ENCODE data around the gene ARID4B.
A peak's percentile ranks its signal among the peaks of the same experiment; 100 is the strongest.

Gene ARID4B

DNA sequence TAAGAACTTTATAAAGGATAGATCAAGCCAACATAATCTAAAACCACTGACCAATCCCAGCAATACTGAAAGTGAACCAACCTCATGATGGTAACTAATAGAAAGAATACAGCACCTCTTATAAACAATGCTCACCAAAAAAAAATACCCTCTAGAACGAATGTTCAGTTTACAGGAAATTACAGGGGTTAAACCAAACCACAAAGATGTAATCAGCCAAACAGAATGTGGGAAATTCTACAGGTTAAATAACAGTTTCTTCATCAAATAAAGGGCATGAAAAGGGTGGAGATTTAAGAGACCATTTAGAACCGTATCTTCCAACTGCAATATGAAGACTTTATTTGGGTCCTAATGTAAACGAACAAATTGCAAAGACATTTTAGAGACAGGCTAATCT is 30.4 kb downstream of the ARID4B start:
- Histone ChIP-seq H3K4me1 (ENCODE audit: control insufficient read depth, low read depth, low read length) (peaks cover 2% of the 10 kb centered on the region), H3K79me2 (ENCODE audit: control insufficient read depth, insufficient read depth, low read length) (peaks cover 60% of the 10 kb centered on the region), H3K4ac (ENCODE audit: low read depth, low read length) (no peak overlapping the region), H3K27me3 (ENCODE audit: insufficient read depth, low read length, poor library complexity) (no peaks in the 10 kb centered on the region), H3K9ac (ENCODE audit: low read length) (no peak overlapping the region), H4K5ac (ENCODE audit: low read length) (no peak overlapping the region), H3K27ac (ENCODE audit: low read depth, low read length) (no peak overlapping the region), H3K56ac (ENCODE audit: low read length) (no peak overlapping the region), H3K4me3 (ENCODE audit: low read length) (no peak overlapping the region), H3K23ac (ENCODE audit: low read length) (no peak overlapping the region), H3K18ac (ENCODE audit: low read length) (no peak overlapping the region), H3K4me2 (ENCODE audit: low read length) (no peak overlapping the region), H3K79me1 (ENCODE audit: low read length) (peaks cover 5% of the 10 kb centered on the region), H4K8ac (ENCODE audit: low read depth, low read length) (no peak overlapping the region), H2BK5ac (ENCODE audit: low read length) (no peak overlapping the region), H3K36me3 (ENCODE audit: control insufficient read depth, insufficient read depth, low read length) (no peaks in the 10 kb centered on the region), H2BK15ac (replicated peaks; ENCODE audit: low read depth) (no peak overlapping the region), H2AK5ac (ENCODE audit: low read length) (no peak overlapping the region), H2BK120ac (ENCODE audit: low read depth, low read length) (no peak overlapping the region)
- no peak for DNase-seq
- no CpG with 5 or more reads among the region's 3 CpGs for WGBS (ENCODE audit: extremely low coverage, insufficient coverage, low lambda C conversion rate)

DNA sequence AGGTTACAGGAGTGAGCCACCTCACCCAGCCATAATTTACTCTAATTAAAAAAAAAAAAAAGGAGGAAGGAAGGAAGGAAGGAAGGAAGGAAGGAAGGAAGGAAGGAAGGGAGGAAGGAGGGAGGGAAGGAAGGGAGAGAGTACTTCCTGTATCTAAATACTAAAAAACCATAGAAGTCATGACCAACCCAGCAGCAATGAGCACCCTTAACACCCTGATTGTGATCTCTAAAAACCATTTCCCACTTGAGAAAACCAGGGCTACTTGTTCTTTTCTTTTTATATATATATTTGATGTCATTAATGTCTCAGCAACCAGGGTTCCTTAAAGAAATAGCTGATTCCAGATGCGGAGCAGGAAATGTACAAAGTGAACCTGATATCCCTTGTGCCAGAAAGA is 31.2 kb downstream of the ARID4B start:
- no peak overlapping the region for H3K27ac ChIP-seq (ENCODE audit: low read depth, low read length)
- no CpG with 5 or more reads among the region's 1 CpG for WGBS (ENCODE audit: extremely low coverage, insufficient coverage, low lambda C conversion rate)
- DNase-seq = no peak

DNA sequence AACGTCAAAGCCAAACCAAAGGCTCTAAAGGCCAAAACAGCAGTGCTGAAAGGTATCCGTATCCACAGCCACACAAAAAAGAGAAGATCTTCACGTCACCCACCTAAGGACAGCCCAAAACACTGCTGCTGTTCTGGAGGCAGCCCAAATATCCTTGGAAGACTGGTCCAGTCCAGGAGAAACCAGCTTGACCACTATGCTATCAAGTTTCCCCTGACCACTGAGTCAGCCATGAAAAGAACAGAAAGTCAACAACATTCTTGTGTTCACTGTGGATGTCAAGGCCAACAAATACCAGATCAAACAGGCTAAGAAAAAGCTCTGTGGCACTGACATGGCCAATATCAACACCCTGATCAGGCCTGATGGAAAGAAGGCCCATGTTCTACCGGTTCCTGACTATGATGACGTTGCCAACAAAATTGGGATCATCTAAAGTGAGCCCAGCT is 32.1 kb downstream of the ARID4B start:
- H3K36me3 ChIP-seq (ENCODE audit: control insufficient read depth, insufficient read depth, low read length) = no peaks in the 10 kb centered on the region
- no peaks in the 10 kb centered on the region for H3K27me3 ChIP-seq (ENCODE audit: insufficient read depth, low read length, poor library complexity)
- no peak overlapping the region for H3K4me2 ChIP-seq (ENCODE audit: low read length)
- DNase-seq = no peak
- H2BK120ac ChIP-seq (ENCODE audit: low read depth, low read length) = no peak overlapping the region
- no peak overlapping the region for H3K4me3 ChIP-seq (ENCODE audit: low read length)
- H3K18ac ChIP-seq (ENCODE audit: low read length) = no peak overlapping the region
- H3K56ac ChIP-seq (ENCODE audit: low read length) = no peak overlapping the region
- no CpG with 5 or more reads among the region's 5 CpGs for WGBS (ENCODE audit: extremely low coverage, insufficient coverage, low lambda C conversion rate)
- H2BK5ac ChIP-seq (ENCODE audit: low read length) = no peak overlapping the region
- H4K5ac ChIP-seq (ENCODE audit: low read length) = no peak overlapping the region
- H3K4me1 ChIP-seq (ENCODE audit: control insufficient read depth, low read depth, low read length) = peaks cover 2% of the 10 kb centered on the region
- no peak overlapping the region for H2AK5ac ChIP-seq (ENCODE audit: low read length)
- no peak overlapping the region for H4K8ac ChIP-seq (ENCODE audit: low read depth, low read length)
- H3K79me2 ChIP-seq (ENCODE audit: control insufficient read depth, insufficient read depth, low read length) = peaks cover 60% of the 10 kb centered on the region
- H3K23ac ChIP-seq (ENCODE audit: low read length) = no peak overlapping the region
- peaks cover 5% of the 10 kb centered on the region for H3K79me1 ChIP-seq (ENCODE audit: low read length)
- H3K4ac ChIP-seq (ENCODE audit: low read depth, low read length) = no peak overlapping the region
- H3K9ac ChIP-seq (ENCODE audit: low read length) = no peak overlapping the region
- H3K27ac ChIP-seq (ENCODE audit: low read depth, low read length) = no peak overlapping the region
- H2BK15ac ChIP-seq (replicated peaks; ENCODE audit: low read depth) = no peak overlapping the region

More for the DNA sequence above, 31.2 kb downstream of the ARID4B start:
- no peak overlapping the region for H3K56ac ChIP-seq (ENCODE audit: low read length)
- no peak overlapping the region for H3K4me3 ChIP-seq (ENCODE audit: low read length)
- H3K18ac ChIP-seq (ENCODE audit: low read length) = no peak overlapping the region
- no peak overlapping the region for H2BK120ac ChIP-seq (ENCODE audit: low read depth, low read length)
- H3K79me2 ChIP-seq (ENCODE audit: control insufficient read depth, insufficient read depth, low read length) = peaks cover 62% of the 10 kb centered on the region
- H3K4ac ChIP-seq (ENCODE audit: low read depth, low read length) = no peak overlapping the region
- H2BK15ac ChIP-seq (replicated peaks; ENCODE audit: low read depth) = no peak overlapping the region
- no peak overlapping the region for H3K9ac ChIP-seq (ENCODE audit: low read length)
- no peak overlapping the region for H2AK5ac ChIP-seq (ENCODE audit: low read length)
- no peak overlapping the region for H3K4me2 ChIP-seq (ENCODE audit: low read length)
- H4K5ac ChIP-seq (ENCODE audit: low read length) = no peak overlapping the region
- H3K36me3 ChIP-seq (ENCODE audit: control insufficient read depth, insufficient read depth, low read length) = no peaks in the 10 kb centered on the region
- H3K4me1 ChIP-seq (ENCODE audit: control insufficient read depth, low read depth, low read length) = peaks cover 2% of the 10 kb centered on the region
- H3K27me3 ChIP-seq (ENCODE audit: insufficient read depth, low read length, poor library complexity) = no peaks in the 10 kb centered on the region
- H4K8ac ChIP-seq (ENCODE audit: low read depth, low read length) = no peak overlapping the region
- no peak overlapping the region for H3K23ac ChIP-seq (ENCODE audit: low read length)
- H3K79me1 ChIP-seq (ENCODE audit: low read length) = peaks cover 5% of the 10 kb centered on the region
- H2BK5ac ChIP-seq (ENCODE audit: low read length) = no peak overlapping the region

DNA sequence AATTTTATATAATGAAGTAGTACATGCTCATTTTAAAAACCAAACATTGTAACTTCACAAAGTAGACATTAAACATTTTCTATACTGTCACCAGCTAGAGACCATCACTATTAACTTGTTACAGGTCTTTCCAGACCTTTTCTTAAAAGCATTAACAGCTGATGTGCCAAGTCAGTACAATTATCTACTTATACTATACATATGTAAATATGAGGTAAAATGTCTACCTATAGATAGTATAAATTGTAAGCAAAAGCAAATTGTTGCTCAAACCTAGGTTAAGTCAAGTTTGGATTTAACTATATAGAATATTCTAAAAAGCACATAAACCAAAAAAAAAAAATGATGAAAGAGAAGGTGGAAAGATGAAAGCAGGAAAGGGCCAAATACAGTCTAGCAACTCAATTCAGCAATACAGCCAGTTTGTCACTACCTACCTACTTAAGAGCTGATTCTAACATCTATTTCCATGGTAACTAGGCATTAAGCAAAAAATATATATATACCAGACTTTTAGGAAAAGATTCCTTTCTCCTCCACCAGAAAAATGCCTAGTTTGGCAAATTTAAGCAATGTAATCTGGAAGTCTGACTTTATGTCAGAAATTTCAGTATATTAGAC is 34.5 kb downstream of the ARID4B start:
- H3K18ac ChIP-seq (ENCODE audit: low read length) = no peak overlapping the region
- H2BK15ac ChIP-seq (replicated peaks; ENCODE audit: low read depth) = no peak overlapping the region
- no peak overlapping the region for H3K4me2 ChIP-seq (ENCODE audit: low read length)
- no peak overlapping the region for H3K9ac ChIP-seq (ENCODE audit: low read length)
- no peak for DNase-seq
- H2AK5ac ChIP-seq (ENCODE audit: low read length) = no peak overlapping the region
- no peak overlapping the region for H4K5ac ChIP-seq (ENCODE audit: low read length)
- H3K79me1 ChIP-seq (ENCODE audit: low read length) = peaks cover 7% of the 10 kb centered on the region
- H3K4me3 ChIP-seq (ENCODE audit: low read length) = no peak overlapping the region
- H3K27ac ChIP-seq (ENCODE audit: low read depth, low read length) = no peak overlapping the region
- no peaks in the 10 kb centered on the region for H3K36me3 ChIP-seq (ENCODE audit: control insufficient read depth, insufficient read depth, low read length)
- peaks cover 67% of the 10 kb centered on the region for H3K79me2 ChIP-seq (ENCODE audit: control insufficient read depth, insufficient read depth, low read length)
- no peak overlapping the region for H3K56ac ChIP-seq (ENCODE audit: low read length)
- H2BK5ac ChIP-seq (ENCODE audit: low read length) = no peak overlapping the region
- no peaks in the 10 kb centered on the region for H3K27me3 ChIP-seq (ENCODE audit: insufficient read depth, low read length, poor library complexity)
- H3K4ac ChIP-seq (ENCODE audit: low read depth, low read length) = no peak overlapping the region
- H3K23ac ChIP-seq (ENCODE audit: low read length) = no peak overlapping the region
- H2BK120ac ChIP-seq (ENCODE audit: low read depth, low read length) = no peak overlapping the region
- no peak overlapping the region for H4K8ac ChIP-seq (ENCODE audit: low read depth, low read length)
- H3K4me1 ChIP-seq (ENCODE audit: control insufficient read depth, low read depth, low read length) = peaks cover 2% of the 10 kb centered on the region

DNA sequence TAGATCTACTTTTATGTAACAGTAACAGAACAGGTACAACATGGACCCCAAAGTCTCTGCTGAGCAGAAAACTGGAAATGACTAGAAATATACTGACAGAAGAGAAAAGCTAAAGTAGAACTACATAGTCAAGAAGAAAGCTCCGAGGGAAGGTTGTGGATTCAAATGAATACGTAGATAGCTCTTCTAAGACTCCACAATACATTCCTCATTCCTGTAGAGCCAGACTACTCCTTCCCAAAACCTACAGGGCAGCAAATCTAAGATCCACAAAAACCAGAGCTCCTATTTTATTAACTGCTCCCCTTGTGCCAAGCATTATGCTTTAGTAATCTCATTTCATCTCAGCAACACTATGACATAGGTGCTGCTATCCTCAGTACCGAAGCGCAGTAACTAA is 35.2 kb downstream of the ARID4B start:
- no peak overlapping the region for H4K8ac ChIP-seq (ENCODE audit: low read depth, low read length)
- H3K23ac ChIP-seq (ENCODE audit: low read length) = no peak overlapping the region
- no peak overlapping the region for H3K9ac ChIP-seq (ENCODE audit: low read length)
- DNase-seq = peak; percentile 54
- H3K4me3 ChIP-seq (ENCODE audit: low read length) = no peak overlapping the region
- WGBS (ENCODE audit: extremely low coverage, insufficient coverage, low lambda C conversion rate) = no CpG with 5 or more reads among the region's 4 CpGs
- H2BK5ac ChIP-seq (ENCODE audit: low read length) = no peak overlapping the region
- H2AK5ac ChIP-seq (ENCODE audit: low read length) = no peak overlapping the region
- H3K4me1 ChIP-seq (ENCODE audit: control insufficient read depth, low read depth, low read length) = peaks cover 2% of the 10 kb centered on the region
- H3K4me2 ChIP-seq (ENCODE audit: low read length) = no peak overlapping the region
- peaks cover 8% of the 10 kb centered on the region for H3K79me1 ChIP-seq (ENCODE audit: low read length)
- peaks cover 65% of the 10 kb centered on the region for H3K79me2 ChIP-seq (ENCODE audit: control insufficient read depth, insufficient read depth, low read length)
- H3K27ac ChIP-seq (ENCODE audit: low read depth, low read length) = no peak overlapping the region
- no peaks in the 10 kb centered on the region for H3K36me3 ChIP-seq (ENCODE audit: control insufficient read depth, insufficient read depth, low read length)
- no peak overlapping the region for H3K18ac ChIP-seq (ENCODE audit: low read length)
- no peak overlapping the region for H3K56ac ChIP-seq (ENCODE audit: low read length)
- no peak overlapping the region for H4K5ac ChIP-seq (ENCODE audit: low read length)
- H2BK15ac ChIP-seq (replicated peaks; ENCODE audit: low read depth) = no peak overlapping the region
- no peak overlapping the region for H2BK120ac ChIP-seq (ENCODE audit: low read depth, low read length)
- no peak overlapping the region for H3K4ac ChIP-seq (ENCODE audit: low read depth, low read length)
- H3K27me3 ChIP-seq (ENCODE audit: insufficient read depth, low read length, poor library complexity) = no peaks in the 10 kb centered on the region

DNA sequence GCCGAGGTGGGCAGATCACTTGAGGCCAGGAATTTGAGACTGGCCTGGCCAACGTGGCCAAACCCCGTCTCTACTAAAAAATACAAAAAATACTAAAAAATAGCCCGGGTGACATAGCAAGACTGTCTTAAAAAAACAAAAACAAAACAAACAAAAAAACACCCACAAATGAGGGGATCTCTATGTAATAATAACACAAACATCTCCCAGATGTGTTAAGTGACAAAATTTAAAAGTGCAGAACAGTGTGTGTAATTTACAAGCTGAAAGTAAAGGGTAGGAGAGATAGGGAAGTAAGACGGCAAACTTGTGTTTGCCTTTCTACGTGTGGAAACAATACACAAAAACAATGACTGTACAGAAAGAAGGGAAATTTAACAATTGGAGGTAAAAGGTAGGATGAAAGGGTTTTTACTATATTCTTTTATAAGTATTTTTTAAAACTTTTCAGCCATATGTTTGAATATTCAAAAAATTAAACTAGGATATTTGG is 36.3 kb downstream of the ARID4B start:
- H3K4me1 ChIP-seq (ENCODE audit: control insufficient read depth, low read depth, low read length) = peaks cover 2% of the 10 kb centered on the region
- no peak overlapping the region for H2BK5ac ChIP-seq (ENCODE audit: low read length)
- no peak overlapping the region for H3K27ac ChIP-seq (ENCODE audit: low read depth, low read length)
- H3K79me2 ChIP-seq (ENCODE audit: control insufficient read depth, insufficient read depth, low read length) = peaks cover 62% of the 10 kb centered on the region
- H2BK15ac ChIP-seq (replicated peaks; ENCODE audit: low read depth) = no peak overlapping the region
- no peak overlapping the region for H3K18ac ChIP-seq (ENCODE audit: low read length)
- no peaks in the 10 kb centered on the region for H3K27me3 ChIP-seq (ENCODE audit: insufficient read depth, low read length, poor library complexity)
- no peak overlapping the region for H3K4me3 ChIP-seq (ENCODE audit: low read length)
- no peak for DNase-seq
- H3K79me1 ChIP-seq (ENCODE audit: low read length) = peaks cover 8% of the 10 kb centered on the region
- H4K8ac ChIP-seq (ENCODE audit: low read depth, low read length) = no peak overlapping the region
- no peak overlapping the region for H3K56ac ChIP-seq (ENCODE audit: low read length)
- H2AK5ac ChIP-seq (ENCODE audit: low read length) = no peak overlapping the region
- H3K36me3 ChIP-seq (ENCODE audit: control insufficient read depth, insufficient read depth, low read length) = no peaks in the 10 kb centered on the region
- no peak overlapping the region for H2BK120ac ChIP-seq (ENCODE audit: low read depth, low read length)
- no peak overlapping the region for H3K9ac ChIP-seq (ENCODE audit: low read length)
- H3K4me2 ChIP-seq (ENCODE audit: low read length) = no peak overlapping the region
- H3K23ac ChIP-seq (ENCODE audit: low read length) = no peak overlapping the region
- H3K4ac ChIP-seq (ENCODE audit: low read depth, low read length) = no peak overlapping the region
- no CpG with 5 or more reads among the region's 6 CpGs for WGBS (ENCODE audit: extremely low coverage, insufficient coverage, low lambda C conversion rate)
- no peak overlapping the region for H4K5ac ChIP-seq (ENCODE audit: low read length)

All from mesendoderm (in vitro differentiated cells).